ENCODE measurements around the gene VASH1. TPM values are rescaled to one million over a fixed set of nuclear protein-coding genes. Genes with fewer than 3 reads are reported as not detected.

Gene VASH1
- total RNA-seq, 1 donor from 2014 or later: 19.5 TPM

GRCh38 chr14:76763096-76764041 is 2.1 kb downstream of the VASH1 start:
- no peaks in the 10 kb centered on the region for H3K27me3 Mint-ChIP-seq (ENCODE audit: unreplicated experiment)
- H3K36me3 Mint-ChIP-seq (ENCODE audit: unreplicated experiment): peaks cover 3% of the 10 kb centered on the region
- no peak overlapping the region for H3K27ac Mint-ChIP-seq (ENCODE audit: unreplicated experiment)
- TF ChIP-seq CTCF (IDR thresholded peaks at IDR 0.05): no peak
- peak overlapping the region; percentile 80 for H3K4me3 Mint-ChIP-seq (ENCODE audit: unreplicated experiment)
- no peak for DNase-seq (ENCODE audit: extremely low spot score, unreplicated experiment)
- H3K4me1 Mint-ChIP-seq (ENCODE audit: unreplicated experiment): peaks cover 23% of the 10 kb centered on the region
- H3K9me3 Mint-ChIP-seq (ENCODE audit: unreplicated experiment): no peaks in the 10 kb centered on the region

- no peak for DNase-seq (ENCODE audit: extremely low spot score, unreplicated experiment)
- peaks cover 3% of the 10 kb centered on the region for H3K36me3 Mint-ChIP-seq (ENCODE audit: unreplicated experiment)
- H3K4me1 Mint-ChIP-seq (ENCODE audit: unreplicated experiment): peaks cover 23% of the 10 kb centered on the region
- no peak overlapping the region for H3K27ac Mint-ChIP-seq (ENCODE audit: unreplicated experiment)
- no peaks in the 10 kb centered on the region for H3K9me3 Mint-ChIP-seq (ENCODE audit: unreplicated experiment)
- H3K27me3 Mint-ChIP-seq (ENCODE audit: unreplicated experiment): no peaks in the 10 kb centered on the region
- no peak overlapping the region for H3K4me3 Mint-ChIP-seq (ENCODE audit: unreplicated experiment)
- TF ChIP-seq CTCF (IDR thresholded peaks at IDR 0.05): no peak
Measured at GRCh38 chr14:76765461-76765931, 4.2 kb downstream of the VASH1 start.

- DNase-seq (ENCODE audit: extremely low spot score, unreplicated experiment): peak; percentile 76
- Mint-ChIP-seq H3K27me3 (ENCODE audit: unreplicated experiment) (no peaks in the 10 kb centered on the region), H3K4me1 (ENCODE audit: unreplicated experiment) (peaks cover 21% of the 10 kb centered on the region), H3K9me3 (ENCODE audit: unreplicated experiment) (no peaks in the 10 kb centered on the region), H3K4me3 (ENCODE audit: unreplicated experiment) (no peak overlapping the region), H3K36me3 (ENCODE audit: unreplicated experiment) (peaks cover 3% of the 10 kb centered on the region), H3K27ac (ENCODE audit: unreplicated experiment) (no peak overlapping the region)
- no peak for TF ChIP-seq CTCF (IDR thresholded peaks at IDR 0.05)
Measured at GRCh38 chr14:76767681-76768656, 6.7 kb downstream of the VASH1 start.

- Mint-ChIP-seq H3K9me3 (ENCODE audit: unreplicated experiment) (no peaks in the 10 kb centered on the region), H3K27me3 (ENCODE audit: unreplicated experiment) (no peaks in the 10 kb centered on the region), H3K4me3 (ENCODE audit: unreplicated experiment) (no peak overlapping the region), H3K36me3 (ENCODE audit: unreplicated experiment) (peaks cover 3% of the 10 kb centered on the region), H3K4me1 (ENCODE audit: unreplicated experiment) (peaks cover 21% of the 10 kb centered on the region), H3K27ac (ENCODE audit: unreplicated experiment) (no peak overlapping the region)
- DNase-seq (ENCODE audit: extremely low spot score, unreplicated experiment): peak; percentile 64
- TF ChIP-seq CTCF (IDR thresholded peaks at IDR 0.05): no peak
Measured at GRCh38 chr14:76768671-76769500, 7.6 kb downstream of the VASH1 start.
